ENCODE results near the gene SLX4IP.

DNA sequence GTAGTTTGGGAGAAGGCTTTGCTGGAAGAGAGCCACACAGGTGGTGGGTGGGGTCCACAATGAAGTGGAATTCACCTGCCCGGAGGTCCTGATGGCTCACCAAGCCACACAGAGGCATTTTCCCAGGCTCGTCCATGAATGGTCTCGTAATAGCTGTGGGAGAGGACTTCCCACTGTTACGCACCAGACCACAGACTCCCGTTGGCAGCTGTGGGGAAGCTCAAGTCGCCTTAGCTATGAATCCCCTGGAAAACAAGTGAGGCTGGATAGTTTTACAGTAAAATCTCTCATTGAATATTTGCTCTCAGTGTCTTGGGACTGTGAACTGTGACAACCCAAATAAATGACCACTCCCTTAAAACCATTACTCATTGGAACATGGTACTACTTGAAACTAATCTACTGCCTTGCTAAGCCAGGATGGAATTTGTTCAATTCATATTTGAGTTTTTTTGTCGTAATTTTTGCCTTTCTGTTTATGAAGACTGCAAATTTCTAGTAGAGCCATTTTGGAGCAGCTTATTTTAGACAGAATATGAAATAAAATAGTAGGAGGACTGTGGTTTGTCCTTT, 159.3 kb downstream of the SLX4IP start:
- TF ChIP-seq ZFP36 (IDR thresholded peaks at IDR 0.05; ENCODE audit: borderline replicate concordance, partially characterized antibody) (no peak), POLR2AphosphoS2 (conservative IDR thresholded peaks at IDR 0.05; ENCODE audit: low read length) (no peak), RFX5 (IDR thresholded peaks at IDR 0.05) (no peak), POLR2A (IDR thresholded peaks at IDR 0.05; ENCODE audit: low read length) (no peak), NFE2L2 (conservative IDR thresholded peaks at IDR 0.05; ENCODE audit: low read length) (no peak), KDM5A (IDR thresholded peaks at IDR 0.05) (no peak), JUN (IDR thresholded peaks at IDR 0.05) (no peak), CHD2 (IDR thresholded peaks at IDR 0.05; ENCODE audit: low read length, partially characterized antibody) (no peak), NPAS2 (CRISPR knock-in tag; IDR thresholded peaks at IDR 0.05; ENCODE audit: borderline replicate concordance) (no peak), BHLHE40 (IDR thresholded peaks at IDR 0.05; ENCODE audit: low read depth, low read length) (no peak)
- TF ChIP-seq, protein P1, sequence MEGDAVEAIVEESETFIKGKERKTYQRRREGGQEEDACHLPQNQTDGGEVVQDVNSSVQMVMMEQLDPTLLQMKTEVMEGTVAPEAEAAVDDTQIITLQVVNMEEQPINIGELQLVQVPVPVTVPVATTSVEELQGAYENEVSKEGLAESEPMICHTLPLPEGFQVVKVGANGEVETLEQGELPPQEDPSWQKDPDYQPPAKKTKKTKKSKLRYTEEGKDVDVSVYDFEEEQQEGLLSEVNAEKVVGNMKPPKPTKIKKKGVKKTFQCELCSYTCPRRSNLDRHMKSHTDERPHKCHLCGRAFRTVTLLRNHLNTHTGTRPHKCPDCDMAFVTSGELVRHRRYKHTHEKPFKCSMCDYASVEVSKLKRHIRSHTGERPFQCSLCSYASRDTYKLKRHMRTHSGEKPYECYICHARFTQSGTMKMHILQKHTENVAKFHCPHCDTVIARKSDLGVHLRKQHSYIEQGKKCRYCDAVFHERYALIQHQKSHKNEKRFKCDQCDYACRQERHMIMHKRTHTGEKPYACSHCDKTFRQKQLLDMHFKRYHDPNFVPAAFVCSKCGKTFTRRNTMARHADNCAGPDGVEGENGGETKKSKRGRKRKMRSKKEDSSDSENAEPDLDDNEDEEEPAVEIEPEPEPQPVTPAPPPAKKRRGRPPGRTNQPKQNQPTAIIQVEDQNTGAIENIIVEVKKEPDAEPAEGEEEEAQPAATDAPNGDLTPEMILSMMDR (IDR thresholded peaks at IDR 0.05) = no peak
